HG03342 (cell line): Measurements from ENCODE around the gene LY86.
"Not testable (repeated sequence)": the region's sequence is repeated elsewhere in the genome, so short reads cannot be mapped to it uniquely, and the experiment has no call there.

ENCODE experiments used
- ATAC-seq: cut with Tn5 transposase; IDR thresholded peaks from one replicate; pipeline ENCODE4 v1.9.1; 2021; ENCODE audit warnings: mild to moderate bottlenecking, moderate library complexity; ENCODE audit not compliant: unreplicated experiment

Gene LY86

DNA sequence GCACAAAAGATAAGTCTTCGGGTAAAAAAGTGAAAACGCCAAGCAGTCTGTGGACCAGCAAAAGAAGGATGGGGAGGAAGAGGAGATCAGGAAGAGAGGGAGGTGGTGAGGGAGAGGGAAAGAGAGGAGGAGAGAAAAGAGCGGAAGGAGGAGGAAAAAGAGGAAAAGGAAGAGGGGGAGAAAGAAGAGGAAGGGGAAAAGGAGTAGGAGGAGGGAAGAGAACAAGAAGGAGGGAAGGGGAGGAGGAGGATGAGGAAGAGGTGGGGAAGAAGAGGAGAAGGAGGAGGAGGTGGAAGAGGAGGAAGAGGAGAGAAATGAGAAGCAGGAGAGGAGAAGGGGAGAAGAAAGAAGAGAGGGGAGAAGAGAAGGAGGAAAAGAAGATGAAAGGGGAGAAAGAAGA, 6.5 kb downstream of the LY86 start:
- no peak for ATAC-seq

- ATAC-seq, result no peak
Measured at GRCh38 chr6:6595952-6596351, 7.4 kb downstream of the LY86 start.

- ATAC-seq, result no peak
Measured at GRCh38 chr6:6596529-6597328, 8.2 kb downstream of the LY86 start.

GRCh38 chr6:6597682-6598081, 9.2 kb downstream of the LY86 start:
- no peak for ATAC-seq

DNA sequence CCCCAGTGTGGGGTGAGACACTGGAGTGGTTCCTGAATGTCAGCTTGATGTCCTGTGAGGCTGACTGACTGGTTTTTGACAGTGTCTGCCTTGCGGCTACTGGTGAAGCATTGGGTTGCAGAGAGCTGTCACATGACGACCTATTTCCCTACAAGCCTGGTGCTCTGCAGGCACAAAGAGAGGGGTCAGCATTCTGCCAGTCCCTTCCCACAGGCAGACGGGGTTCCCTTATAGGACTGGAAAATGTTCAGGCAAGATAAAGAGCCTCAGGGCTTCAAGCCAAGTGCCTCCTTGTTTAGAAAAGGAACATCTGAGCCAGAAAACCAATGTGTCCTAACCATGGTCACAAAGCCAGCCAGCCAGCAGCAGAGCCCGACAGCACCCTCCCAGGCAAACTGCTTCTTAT, 11.0 kb downstream of the LY86 start:
- ATAC-seq, result no peak

DNA sequence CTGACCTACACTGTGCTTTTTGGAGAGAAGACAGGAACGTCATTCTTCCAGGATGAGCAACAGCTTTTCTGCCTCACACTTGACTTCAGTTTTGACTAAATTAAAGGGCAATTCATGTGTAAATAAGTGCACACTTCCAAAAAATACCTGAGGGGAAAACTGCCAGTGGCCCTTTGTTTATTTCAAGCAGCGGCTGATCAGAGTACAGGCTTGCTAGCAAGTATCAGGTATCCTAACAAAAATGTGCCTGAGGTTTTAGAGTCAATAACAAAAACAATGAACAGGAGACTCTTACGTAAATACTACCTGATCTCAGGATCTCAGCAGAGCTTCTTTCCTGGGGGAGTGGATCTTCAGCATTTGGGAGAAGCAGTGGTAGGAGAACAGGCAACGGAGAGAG, 12.4 kb downstream of the LY86 start:
- no peak for ATAC-seq

- ATAC-seq, result no peak
Measured at GRCh38 chr6:6602262-6602661, 13.7 kb downstream of the LY86 start.

DNA sequence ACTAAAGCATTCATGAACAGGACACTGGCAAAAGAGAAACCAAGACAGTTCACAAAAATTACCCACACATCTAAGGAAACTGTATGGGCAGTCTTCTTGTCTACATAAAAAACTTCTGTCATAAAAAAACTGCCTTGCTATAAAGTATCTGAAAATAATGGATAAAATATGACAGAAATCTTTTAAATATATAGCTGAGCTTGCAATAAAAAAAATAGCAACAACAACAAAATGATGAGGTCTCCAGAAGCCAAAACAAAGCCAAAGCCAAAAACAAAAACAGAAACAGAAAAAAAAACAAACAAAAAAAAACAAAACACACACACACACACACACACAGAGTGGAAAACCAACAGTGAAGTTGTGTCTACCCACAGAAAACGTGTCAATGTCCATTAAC, 14.8 kb downstream of the LY86 start:
- ATAC-seq, result no peak

DNA sequence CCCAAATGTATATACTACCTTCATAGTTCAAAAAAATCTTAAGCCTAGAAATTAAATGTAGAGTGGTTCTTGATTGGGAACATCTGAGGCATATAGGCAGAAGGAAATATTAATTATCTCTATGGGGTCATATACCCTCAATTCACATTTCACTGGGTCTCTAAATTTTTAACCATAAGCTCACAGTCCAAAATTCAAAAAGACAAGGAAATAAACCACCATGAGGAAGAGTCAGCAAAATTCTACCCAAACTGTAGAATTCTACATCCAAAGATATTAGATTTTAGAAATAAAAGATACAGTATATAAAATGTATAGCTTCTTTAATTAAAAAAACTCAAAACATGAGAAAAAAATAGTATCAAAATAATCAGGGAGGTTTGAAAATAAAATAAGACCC, 15.5 kb downstream of the LY86 start:
- ATAC-seq, result no peak

DNA sequence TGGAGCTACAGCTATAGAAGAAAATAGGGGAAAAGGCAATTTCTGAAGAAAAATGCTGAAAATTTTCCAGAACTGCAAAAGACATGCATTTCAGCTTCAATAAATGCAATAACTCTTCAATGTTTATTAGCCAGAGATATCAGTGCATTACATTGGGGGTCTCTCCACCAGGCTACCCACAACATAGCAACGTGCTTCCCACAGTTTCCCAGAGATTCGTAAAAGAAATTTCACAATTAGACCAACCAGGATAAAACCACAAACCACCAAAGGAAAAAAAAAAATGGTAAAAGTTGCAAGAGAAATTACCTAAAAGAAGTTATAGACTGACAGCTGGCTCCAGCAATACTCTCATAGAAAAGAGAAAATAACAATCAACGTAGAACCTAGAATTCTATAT, 16.0 kb downstream of the LY86 start:
- no peak for ATAC-seq

DNA sequence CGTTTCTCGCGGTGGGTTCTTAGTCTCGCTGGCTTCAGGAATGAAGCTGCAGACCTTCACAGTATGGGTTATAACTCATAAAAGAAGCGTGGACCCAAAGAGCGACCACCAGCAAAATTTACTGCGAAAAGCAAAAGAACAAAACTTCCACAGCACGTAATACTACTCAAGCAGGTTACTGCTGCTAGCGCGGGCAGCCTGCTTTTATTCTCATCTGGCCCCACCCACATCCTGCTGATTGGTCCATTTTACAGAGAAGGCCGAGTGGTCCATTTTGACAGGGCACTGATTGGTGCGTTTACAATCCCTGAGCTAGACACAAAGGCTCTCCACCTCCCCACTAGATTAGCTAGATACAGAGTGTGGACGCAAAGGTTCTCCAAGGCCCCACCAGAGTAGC, 17.4 kb downstream of the LY86 start:
- no peak for ATAC-seq

- not testable (repeated sequence) for ATAC-seq
Measured at GRCh38 chr6:6606391-6607030, 18.0 kb downstream of the LY86 start.

- no peak for ATAC-seq
Measured at GRCh38 chr6:6609450-6609849, 20.9 kb downstream of the LY86 start.

DNA sequence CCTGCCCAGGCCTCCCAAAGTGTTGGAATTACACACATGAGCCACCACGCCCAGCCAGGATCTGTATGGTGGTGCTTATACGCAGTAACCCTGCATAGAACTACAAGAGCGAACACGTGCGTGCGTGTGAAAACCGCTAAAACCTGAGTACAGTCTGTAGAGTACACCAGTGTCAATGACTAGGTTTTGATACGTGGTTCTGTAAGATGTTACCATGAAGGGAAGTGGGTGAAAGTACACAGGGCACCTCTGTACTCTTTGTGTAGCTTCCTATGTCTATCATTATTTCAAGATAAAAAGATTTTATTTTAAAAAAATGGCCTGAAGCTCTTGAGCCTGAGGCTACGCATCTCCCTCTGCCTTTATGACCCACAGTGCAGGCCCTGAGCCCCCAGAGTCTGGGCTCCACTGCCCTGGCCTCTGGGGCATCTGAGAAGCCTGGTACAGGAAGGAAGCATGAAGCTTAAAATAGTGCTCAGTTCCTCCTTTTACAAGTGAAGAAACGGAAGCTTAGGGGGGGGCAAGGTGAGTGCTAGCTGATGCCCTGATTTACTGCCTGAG, 21.6 kb downstream of the LY86 start:
- ATAC-seq, result peak; percentile 94

DNA sequence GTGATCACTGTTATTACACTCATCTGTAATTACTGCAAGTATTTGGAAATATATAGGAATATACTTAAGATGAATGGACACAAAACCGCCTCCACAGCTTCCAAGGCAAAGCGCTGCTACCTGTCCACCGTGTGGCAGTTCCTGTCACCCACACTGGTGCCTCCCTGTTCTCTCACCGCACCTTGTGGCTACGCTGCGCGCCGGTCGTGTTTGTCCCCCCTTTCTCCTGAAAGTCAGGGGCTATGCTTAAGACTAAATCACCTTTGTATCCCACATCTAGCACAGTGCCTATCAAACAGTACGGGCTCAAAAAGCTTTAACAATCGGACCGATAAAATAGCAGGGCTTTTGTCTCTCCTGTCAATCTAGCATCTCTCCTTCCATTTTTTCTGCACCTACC, 23.0 kb downstream of the LY86 start:
- no peak for ATAC-seq

GRCh38 chr6:6612308-6612707, 23.8 kb downstream of the LY86 start:
- ATAC-seq, result no peak

DNA sequence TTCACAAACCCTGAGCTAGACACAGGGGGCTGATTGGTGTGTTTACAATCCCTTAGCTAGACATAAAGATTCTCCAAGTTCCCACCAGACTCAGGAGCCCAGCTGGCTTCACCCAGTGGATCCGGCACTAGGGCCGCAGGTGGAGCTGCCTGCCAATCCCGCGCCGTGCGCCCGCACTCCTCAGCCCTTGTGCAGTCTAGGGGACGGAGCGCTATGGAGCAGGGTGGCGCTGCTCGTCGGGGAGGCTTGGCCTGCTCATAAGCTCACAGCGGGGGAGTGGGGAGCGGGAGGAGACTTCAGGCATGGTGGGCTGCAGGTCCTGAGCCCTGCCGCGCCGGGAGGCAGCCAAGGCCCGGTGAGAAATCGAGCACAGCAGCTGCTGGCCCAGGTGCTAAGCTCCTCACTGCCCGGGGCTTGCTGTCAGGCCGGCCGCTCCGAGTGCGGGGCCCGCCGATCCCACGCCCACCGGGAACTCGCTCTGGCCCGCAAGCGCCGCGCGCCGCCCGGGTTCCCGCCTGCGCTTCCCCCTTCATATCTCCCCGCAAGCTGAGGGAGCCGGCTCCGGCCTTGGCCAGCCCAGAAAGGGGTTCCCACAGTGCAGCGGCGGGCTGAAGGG, 24.7 kb downstream of the LY86 start:
- not testable (repeated sequence) for ATAC-seq

- ATAC-seq, result no peak
Measured at GRCh38 chr6:6614096-6614982, 25.8 kb downstream of the LY86 start.

- no peak for ATAC-seq
Measured at GRCh38 chr6:6614983-6615349, 26.4 kb downstream of the LY86 start.

GRCh38 chr6:6616656-6617055, 28.1 kb downstream of the LY86 start:
- ATAC-seq, result no peak
